ENCODE results near the gene TTC7B. TPM values are rescaled to one million over a fixed set of nuclear protein-coding genes. Genes with fewer than 3 reads are reported as not detected.

The TTC7B gene
- total and polyA plus RNA-seq, 9 of the 15 experiments (the other 6 are each of a cell fraction or from before 2014, with no cell fraction given), result 2.2 to 77.2 (median 36.7) TPM

DNA sequence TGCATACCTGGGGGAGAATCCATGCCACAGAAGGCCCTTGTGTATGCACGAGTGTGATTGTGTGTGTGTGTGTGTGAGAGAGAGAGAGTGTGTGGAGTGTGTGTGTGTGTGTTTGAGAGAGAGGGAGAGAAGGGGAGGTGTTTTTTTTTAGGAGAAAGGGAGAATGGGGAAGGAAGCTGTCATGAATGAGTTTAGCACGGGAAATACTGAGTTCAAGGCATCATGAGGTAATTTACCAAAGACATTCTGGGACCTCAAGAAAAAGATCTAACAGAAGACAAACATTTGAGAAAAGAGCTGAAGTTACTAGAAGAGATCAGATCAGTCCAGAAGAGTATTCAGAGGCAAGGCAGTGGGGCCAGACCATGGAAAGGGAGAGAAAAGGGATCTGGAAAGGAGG is 157.1 kb downstream of the TTC7B start:
- CTCF ChIA-PET (ENCODE audit: low intra/inter-chr PET ratio), result no interaction called here
- peaks cover 34% of the 10 kb centered on the region; the same call in 2 of the 3 replicates for H3K36me3 ChIP-seq (ENCODE audit: control insufficient read depth, insufficient read depth, low read length)
- H3K9me1 ChIP-seq (ENCODE audit: control insufficient read depth, insufficient read depth, low read length), result no peaks in the 10 kb centered on the region
- intact Hi-C loops (cut with micrococcal nuclease) (no loop called here), in situ Hi-C loops (cut with MboI) (no loop called here)
- no peaks in the 10 kb centered on the region for H4K20me1 ChIP-seq (replicated peaks; ENCODE audit: control insufficient read depth, insufficient read depth, low read length)
- H3K9ac ChIP-seq (ENCODE audit: insufficient read depth in 1 of 2, low read depth in 2 of 2, low read length in 2 of 2), result peak overlapping the region in 1 of 2 experiments; percentile 6; a peak in 1 of 4 replicates
- no peak for TF ChIP-seq RBFOX2 (IDR thresholded peaks at IDR 0.05; ENCODE audit: low read depth, low read length)
- no peak for TF ChIP-seq KLF1 (tag; IDR thresholded peaks at IDR 0.05)
- TF ChIP-seq CGGBP1 (CRISPR knock-in tag; IDR thresholded peaks at IDR 0.05), result no peak
- TF ChIP-seq FOXO4 (CRISPR knock-in tag; IDR thresholded peaks at IDR 0.05), result no peak
- no peak for TF ChIP-seq EGR1 (conservative IDR thresholded peaks at IDR 0.05)
- TF ChIP-seq DMBX1 (CRISPR knock-in tag; IDR thresholded peaks at IDR 0.05; ENCODE audit: borderline replicate concordance), result no peak
- no peak for TF ChIP-seq XRCC4 (IDR thresholded peaks at IDR 0.05; ENCODE audit: extremely low read depth, insufficient read depth, insufficient read length)
- no peak for TF ChIP-seq PRPF4 (IDR thresholded peaks at IDR 0.05; ENCODE audit: insufficient read depth, low read depth, low read length, poor library complexity, severe bottlenecking)
- TF ChIP-seq HCFC1 (IDR thresholded peaks at IDR 0.05; ENCODE audit: low read depth, low read length), result no peak
- no peak for TF ChIP-seq DACH1 (IDR thresholded peaks at IDR 0.05; ENCODE audit: partially characterized antibody)
- no peak for TF ChIP-seq BACH1 (tag; IDR thresholded peaks at IDR 0.05)
- TF ChIP-seq RBM22 (IDR thresholded peaks at IDR 0.05; ENCODE audit: low read depth, low read length, poor library complexity, severe bottlenecking), result no peak
- TF ChIP-seq PYGO2 (tag; IDR thresholded peaks at IDR 0.05), result no peak
- no peak for TF ChIP-seq ZNF75A (CRISPR knock-in tag; IDR thresholded peaks at IDR 0.05)
- TF ChIP-seq ZHX1 (conservative IDR thresholded peaks at IDR 0.05; ENCODE audit: low read length), result no peak
- TF ChIP-seq HMG20A (CRISPR knock-in tag; conservative IDR thresholded peaks at IDR 0.05), result no peak
- TF ChIP-seq NCOR1 (IDR thresholded peaks at IDR 0.05), result no peak
- H2AFZ ChIP-seq (ENCODE audit: low read depth, low read length), result no peak overlapping the region
- H3K79me2 ChIP-seq (ENCODE audit: control insufficient read depth, insufficient read depth, low read length), result no peaks in the 10 kb centered on the region
- H3K27ac ChIP-seq (ENCODE audit: extremely low read depth, low read depth, low read length), result no peak overlapping the region
- no peak overlapping the region for H3K4me3 ChIP-seq
- H3K9me3 ChIP-seq (replicated peaks; ENCODE audit: control insufficient read depth, insufficient read depth, low read depth, low read length), result no peaks in the 10 kb centered on the region
- no peaks in the 10 kb centered on the region for H3K27me3 ChIP-seq (ENCODE audit: control insufficient read depth in 2 of 2, insufficient read depth in 2 of 2, low read length in 2 of 2)
- peaks cover 11 to 15% of the 10 kb centered on the region in 2 experiments; a peak in 4 of 5 replicates for H3K4me1 ChIP-seq (replicated peaks in 1 of 2; ENCODE audit: control insufficient read depth in 2 of 2, insufficient read depth in 2 of 2, low read length in 2 of 2)
- FAIRE-seq, result peak; percentile 29
- WGBS (ENCODE audit: insufficient coverage, low coverage, missing lambda C conversion rate), result 0% methylated on average over 1 of the region's 2 CpGs
- no peak for ATAC-seq
- POLR2A ChIA-PET, result no interaction called here
- BruUV-seq (replicated peaks), result no TSS peak
- DNase-seq (ENCODE audit: extremely low read depth in 1 of 4, low spot score in 3 of 4), result no peak
- H3K4me2 ChIP-seq (ENCODE audit: insufficient read depth, low read length), result 0 out of 2 replicates have a peak overlapping the region, but pooled peaks have one; percentile 21

Data from K562 (cell line).